ENCODE results near the gene HPS1.

Gene HPS1

DNA sequence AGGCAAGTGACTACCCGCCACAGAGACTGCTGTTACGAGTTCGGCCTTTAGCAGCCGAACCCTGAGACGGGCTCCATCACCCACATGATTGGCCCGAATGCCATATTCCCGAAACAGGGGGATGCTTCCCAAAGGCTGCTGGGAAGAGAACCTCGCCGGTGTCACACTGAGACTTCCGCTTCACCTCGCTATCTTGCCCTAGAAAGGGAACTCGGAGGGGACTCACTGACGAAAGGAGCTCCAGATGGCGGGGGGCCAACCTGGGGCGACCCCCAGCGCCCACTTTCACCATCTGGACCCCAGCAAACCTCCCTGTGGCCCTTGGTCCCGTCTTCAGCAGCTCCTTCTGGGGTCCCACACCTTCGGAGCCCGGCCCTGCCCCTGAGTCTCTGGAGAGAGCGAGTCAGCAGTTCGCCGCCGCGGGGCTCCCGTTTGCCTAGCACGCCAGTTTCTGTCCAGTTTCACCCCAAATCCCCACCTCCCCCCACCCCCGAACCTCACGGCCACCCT is 529 bp downstream of the HPS1 start:
- Histone ChIP-seq H3F3A (ENCODE audit: insufficient read depth, low read length) (no peaks in the 10 kb centered on the region), H2AFZ (ENCODE audit: low read length) (peak overlapping the region; percentile 100), H4K20me1 (ENCODE audit: insufficient read depth, low read length) (no peaks in the 10 kb centered on the region), H3K36me3 (replicated peaks; ENCODE audit: insufficient read depth, low read length) (peaks cover 4% of the 10 kb centered on the region; the same call in 1 of the 2 replicates), H3K4me3 (ENCODE audit: low read length) (peak overlapping the region; percentile 88), H3K27ac (ENCODE audit: low read length) (peak overlapping the region; percentile 69), H3K9me2 (replicated peaks; ENCODE audit: insufficient read depth, low read length) (no peaks in the 10 kb centered on the region), H3K79me2 (ENCODE audit: low read length) (peaks cover 43% of the 10 kb centered on the region), H3K4me1 (ENCODE audit: low read length) (peaks cover 9% of the 10 kb centered on the region; the same call in 1 of the 2 replicates), H3K4me2 (ENCODE audit: low read depth, low read length) (peak overlapping the region; percentile 93), H3K9me3 (replicated peaks; ENCODE audit: insufficient read depth, low read length) (no peaks in the 10 kb centered on the region), H3K27me3 (replicated peaks; ENCODE audit: insufficient read depth, low read length) (no peaks in the 10 kb centered on the region), H3K9ac (ENCODE audit: low read length) (peak overlapping the region; percentile 92)
- peak; percentile 39 for DNase-seq
- TF ChIP-seq EZH2 (optimal IDR thresholded peaks at IDR 0.05; ENCODE audit: low read depth, low read length) (no peak), EZH2phosphoT487 (IDR thresholded peaks at IDR 0.05; ENCODE audit: low read length) (no peak)
- TF ChIP-seq, protein P1, sequence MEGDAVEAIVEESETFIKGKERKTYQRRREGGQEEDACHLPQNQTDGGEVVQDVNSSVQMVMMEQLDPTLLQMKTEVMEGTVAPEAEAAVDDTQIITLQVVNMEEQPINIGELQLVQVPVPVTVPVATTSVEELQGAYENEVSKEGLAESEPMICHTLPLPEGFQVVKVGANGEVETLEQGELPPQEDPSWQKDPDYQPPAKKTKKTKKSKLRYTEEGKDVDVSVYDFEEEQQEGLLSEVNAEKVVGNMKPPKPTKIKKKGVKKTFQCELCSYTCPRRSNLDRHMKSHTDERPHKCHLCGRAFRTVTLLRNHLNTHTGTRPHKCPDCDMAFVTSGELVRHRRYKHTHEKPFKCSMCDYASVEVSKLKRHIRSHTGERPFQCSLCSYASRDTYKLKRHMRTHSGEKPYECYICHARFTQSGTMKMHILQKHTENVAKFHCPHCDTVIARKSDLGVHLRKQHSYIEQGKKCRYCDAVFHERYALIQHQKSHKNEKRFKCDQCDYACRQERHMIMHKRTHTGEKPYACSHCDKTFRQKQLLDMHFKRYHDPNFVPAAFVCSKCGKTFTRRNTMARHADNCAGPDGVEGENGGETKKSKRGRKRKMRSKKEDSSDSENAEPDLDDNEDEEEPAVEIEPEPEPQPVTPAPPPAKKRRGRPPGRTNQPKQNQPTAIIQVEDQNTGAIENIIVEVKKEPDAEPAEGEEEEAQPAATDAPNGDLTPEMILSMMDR (IDR thresholded peaks at IDR 0.05; ENCODE audit: low read length) = no peak

DNA sequence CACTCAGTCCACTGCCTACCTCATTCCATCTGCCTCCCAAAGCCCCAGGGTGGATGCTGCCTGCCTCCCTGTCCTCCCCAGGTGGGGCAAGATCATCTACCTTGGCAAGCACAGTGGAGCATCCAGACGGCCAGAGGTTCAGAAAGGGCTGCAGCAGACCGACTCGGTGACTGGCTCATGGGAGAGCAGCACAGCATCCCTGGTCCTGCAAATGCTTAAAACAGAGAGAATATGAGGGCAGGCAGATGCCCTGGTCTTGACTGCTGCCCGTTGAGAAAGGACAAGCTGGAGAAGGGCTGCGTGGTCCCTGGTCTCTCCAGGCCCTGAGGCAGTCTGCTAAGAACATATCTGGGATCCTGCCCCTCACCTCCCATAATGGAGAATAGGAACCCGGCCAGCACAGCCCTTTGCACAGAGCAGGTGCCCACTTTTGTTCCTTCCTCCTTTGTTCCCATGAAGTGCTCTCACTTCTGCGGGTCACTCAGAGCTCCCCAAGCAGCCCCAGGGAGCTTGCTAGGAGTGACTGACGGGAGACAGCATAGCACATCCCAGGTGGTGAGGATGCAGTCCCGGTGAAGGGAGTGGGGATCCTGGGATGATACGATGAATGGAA is 1.4 kb downstream of the HPS1 start:
- no peak overlapping the region for H3K27ac ChIP-seq (ENCODE audit: low read length)
- no peaks in the 10 kb centered on the region for H3K9me3 ChIP-seq (replicated peaks; ENCODE audit: insufficient read depth, low read length)
- H3K9me2 ChIP-seq (replicated peaks; ENCODE audit: insufficient read depth, low read length) = no peaks in the 10 kb centered on the region
- peak overlapping the region; percentile 93 for H3K4me2 ChIP-seq (ENCODE audit: low read depth, low read length)
- no peak overlapping the region for H2AFZ ChIP-seq (ENCODE audit: low read length)
- H3K4me3 ChIP-seq (ENCODE audit: low read length) = peak overlapping the region; percentile 88
- H3K79me2 ChIP-seq (ENCODE audit: low read length) = peaks cover 43% of the 10 kb centered on the region
- DNase-seq = no peak
- H3K9ac ChIP-seq (ENCODE audit: low read length) = peak overlapping the region; percentile 92; the same call in 1 of the 2 replicates
- TF ChIP-seq EZH2 (optimal IDR thresholded peaks at IDR 0.05; ENCODE audit: low read depth, low read length) (no peak), EZH2phosphoT487 (IDR thresholded peaks at IDR 0.05; ENCODE audit: low read length) (no peak)
- TF ChIP-seq, protein P1 (IDR thresholded peaks at IDR 0.05; ENCODE audit: low read length) = no peak
- no peaks in the 10 kb centered on the region for H3F3A ChIP-seq (ENCODE audit: insufficient read depth, low read length)
- H3K27me3 ChIP-seq (replicated peaks; ENCODE audit: insufficient read depth, low read length) = no peaks in the 10 kb centered on the region
- H4K20me1 ChIP-seq (ENCODE audit: insufficient read depth, low read length) = no peaks in the 10 kb centered on the region
- peaks cover 9% of the 10 kb centered on the region; the same call in 1 of the 2 replicates for H3K4me1 ChIP-seq (ENCODE audit: low read length)
- H3K36me3 ChIP-seq (replicated peaks; ENCODE audit: insufficient read depth, low read length) = peaks cover 4% of the 10 kb centered on the region; the same call in 1 of the 2 replicates

DNA sequence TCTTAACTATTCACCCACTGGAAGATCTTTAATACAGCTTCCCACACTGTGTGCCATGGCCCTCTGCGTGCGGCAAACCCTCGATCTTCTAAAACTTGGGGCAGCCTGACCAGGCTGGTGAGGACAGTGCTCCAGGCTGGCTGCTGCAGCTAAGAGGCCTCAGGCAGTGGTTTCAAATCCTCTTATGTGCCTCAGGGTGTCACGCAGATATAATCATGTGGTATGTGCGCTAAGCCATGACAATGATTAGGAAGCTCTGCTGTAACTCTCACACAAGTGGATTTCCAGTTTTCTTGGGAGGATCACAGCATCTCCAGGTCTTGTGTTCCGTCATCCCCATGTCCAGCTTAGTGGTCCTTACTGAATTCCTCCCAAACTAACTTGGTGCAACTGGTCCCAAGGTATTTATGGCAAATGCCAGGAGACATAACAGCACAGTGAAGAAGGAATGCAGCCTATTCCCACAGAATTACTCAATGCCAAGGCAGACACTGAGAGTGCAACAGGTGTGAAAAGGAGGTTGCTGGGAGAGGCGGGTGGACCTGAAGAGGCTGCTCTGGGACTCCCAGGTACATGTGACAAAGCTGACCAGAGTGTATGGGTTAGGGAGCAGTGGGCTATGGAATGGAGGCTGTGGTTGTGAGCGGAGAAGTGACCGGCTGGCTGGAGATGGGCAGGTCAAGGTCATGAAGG is 2.3 kb downstream of the HPS1 start:
- TF ChIP-seq EZH2phosphoT487 (IDR thresholded peaks at IDR 0.05; ENCODE audit: low read length) = no peak
- TF ChIP-seq, protein P1 (IDR thresholded peaks at IDR 0.05; ENCODE audit: low read length) = no peak
- no peak for TF ChIP-seq EZH2 (optimal IDR thresholded peaks at IDR 0.05; ENCODE audit: low read depth, low read length)
- H4K20me1 ChIP-seq (ENCODE audit: insufficient read depth, low read length) = no peaks in the 10 kb centered on the region
- no peaks in the 10 kb centered on the region for H3K9me2 ChIP-seq (replicated peaks; ENCODE audit: insufficient read depth, low read length)
- DNase-seq = no peak
- no peaks in the 10 kb centered on the region for H3K27me3 ChIP-seq (replicated peaks; ENCODE audit: insufficient read depth, low read length)
- H3K4me1 ChIP-seq (ENCODE audit: low read length) = peaks cover 9% of the 10 kb centered on the region; the same call in 1 of the 2 replicates
- no peak overlapping the region for H3K9ac ChIP-seq (ENCODE audit: low read length)
- H3K79me2 ChIP-seq (ENCODE audit: low read length) = peaks cover 48% of the 10 kb centered on the region
- no peaks in the 10 kb centered on the region for H3K9me3 ChIP-seq (replicated peaks; ENCODE audit: insufficient read depth, low read length)
- no peak overlapping the region for H2AFZ ChIP-seq (ENCODE audit: low read length)
- H3K4me3 ChIP-seq (ENCODE audit: low read length) = no peak overlapping the region
- no peak overlapping the region for H3K4me2 ChIP-seq (ENCODE audit: low read depth, low read length)
- no peaks in the 10 kb centered on the region for H3F3A ChIP-seq (ENCODE audit: insufficient read depth, low read length)
- H3K36me3 ChIP-seq (replicated peaks; ENCODE audit: insufficient read depth, low read length) = peaks cover 4% of the 10 kb centered on the region; the same call in 1 of the 2 replicates
- H3K27ac ChIP-seq (ENCODE audit: low read length) = no peak overlapping the region

All from MM.1S (cell line).